HuH-7 (cell line): Measurements from ENCODE around the gene HAAO.

Experiments used
- DNase-seq: peaks from one replicate; pipeline ENCODE4 v3.0.0; 2011; ENCODE audit warnings: low spot score

HAAO gene

DNA sequence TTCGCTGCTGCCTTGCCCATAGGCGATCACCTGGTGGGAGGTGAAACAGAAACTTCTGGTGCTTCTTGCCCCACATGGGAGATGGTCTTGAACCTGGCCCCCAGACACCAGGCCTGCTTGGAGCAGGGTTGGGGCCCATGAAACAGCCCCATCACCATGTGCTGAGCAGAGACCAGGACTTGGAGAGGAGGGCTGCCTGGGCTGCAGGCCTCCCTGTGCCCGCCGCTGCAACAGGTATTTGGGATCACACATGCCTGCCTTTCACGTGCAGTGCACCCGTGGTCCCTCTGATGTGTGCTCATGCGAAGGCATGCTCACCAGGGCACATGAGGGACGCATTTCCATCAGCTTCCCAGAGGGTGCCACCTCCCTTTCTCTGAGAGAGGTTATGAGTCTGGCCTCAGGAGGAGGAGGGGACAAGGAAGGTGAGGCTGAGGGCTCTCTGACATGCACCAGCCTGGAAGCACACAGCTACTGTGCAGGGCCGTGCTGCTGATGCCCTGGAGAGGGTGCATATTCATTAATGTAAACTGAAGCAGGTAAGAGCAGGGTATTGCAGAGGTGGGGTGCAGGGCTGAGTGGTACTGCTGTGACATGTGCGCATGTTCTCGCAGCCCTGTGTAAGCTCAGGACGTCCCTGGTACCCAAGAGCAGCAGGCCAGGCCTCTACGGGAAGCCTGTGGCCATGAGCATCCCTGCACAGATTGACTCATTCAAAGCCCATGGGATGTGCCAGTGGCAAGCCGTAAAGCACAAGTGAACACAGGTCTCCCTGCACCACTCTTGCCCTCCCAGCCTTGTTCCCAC is 24.3 kb downstream of the HAAO start:
- DNase-seq = no peak

DNA sequence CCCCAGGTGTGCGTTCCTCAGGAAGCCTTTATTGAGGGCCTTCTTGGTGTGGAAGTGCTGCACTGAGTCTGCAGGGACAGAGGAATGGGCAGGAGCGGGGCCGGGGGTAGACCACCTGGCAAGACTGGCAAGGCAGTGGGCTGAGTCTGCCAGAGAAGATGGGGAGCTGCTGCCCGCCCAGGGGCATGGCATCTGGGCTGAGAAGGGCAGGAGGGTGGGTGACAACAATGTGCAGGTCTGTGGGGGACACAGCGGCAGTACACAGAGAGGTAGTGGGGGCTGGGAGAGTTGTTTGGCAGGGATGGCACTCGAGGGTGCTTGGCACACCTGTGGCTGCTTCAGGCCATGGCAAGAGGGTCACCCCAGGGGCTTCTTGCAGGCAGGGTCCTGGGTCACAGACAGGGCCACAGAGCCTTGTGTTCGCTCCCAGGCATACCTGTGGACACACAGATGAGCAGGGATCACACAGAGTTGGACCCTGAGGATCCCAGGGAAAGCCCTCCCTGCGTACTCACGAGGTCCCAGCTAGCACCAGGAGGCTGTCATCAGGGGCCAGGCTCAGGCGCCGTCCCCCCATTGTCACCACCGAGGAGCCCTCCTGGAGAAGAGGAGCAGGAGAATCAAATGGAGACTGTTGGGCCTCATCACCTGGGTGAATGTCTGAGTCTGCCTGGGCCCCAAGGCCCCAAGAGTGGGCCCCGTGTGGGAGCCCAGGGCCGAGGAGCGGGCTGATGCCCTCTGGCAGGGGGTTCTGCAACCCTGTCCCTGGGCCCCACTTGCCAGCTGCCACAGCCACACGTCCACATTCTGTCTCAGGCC is 25.1 kb downstream of the HAAO start:
- DNase-seq = no peak

DNA sequence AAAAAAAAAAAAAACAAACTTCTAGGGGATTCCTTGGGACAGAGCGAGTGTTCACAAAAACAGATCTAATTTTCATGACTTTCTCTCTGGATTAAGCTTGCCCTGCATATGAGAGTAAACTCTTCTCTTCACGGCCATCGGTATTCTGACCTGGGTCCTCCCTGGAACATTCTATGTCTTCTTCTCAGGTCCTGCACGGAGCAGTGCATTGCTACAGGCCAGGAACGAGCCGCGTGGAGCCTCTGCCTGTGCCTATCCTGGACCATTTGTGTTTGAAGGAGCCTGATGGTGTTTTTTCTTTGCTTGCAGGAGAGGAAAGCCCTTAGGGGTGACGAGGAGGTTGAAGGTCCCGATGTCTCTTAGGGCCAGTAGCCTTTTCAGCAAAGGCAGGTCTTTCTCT is 26.7 kb downstream of the HAAO start:
- no peak for DNase-seq

DNA sequence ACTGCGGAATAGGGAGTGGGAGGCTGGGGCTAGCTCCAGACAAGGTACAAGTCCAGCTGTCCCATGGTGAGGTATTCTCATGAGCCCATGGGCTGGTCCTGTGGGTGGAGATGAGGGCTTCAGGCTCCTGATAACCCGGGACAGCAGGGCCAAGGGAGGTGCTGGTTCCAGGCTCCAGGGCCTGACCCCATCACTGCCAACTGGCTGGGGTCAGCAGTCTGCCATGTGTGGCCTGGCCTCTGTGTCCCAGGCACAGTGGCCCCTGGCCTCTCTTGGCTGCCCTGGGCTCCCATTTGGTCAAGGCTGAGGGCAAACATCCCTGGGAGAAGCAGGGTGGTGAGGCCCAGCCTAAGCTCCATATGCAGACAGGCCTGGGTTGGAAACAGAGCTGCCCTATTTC is 27.5 kb downstream of the HAAO start:
- DNase-seq = no peak

DNA sequence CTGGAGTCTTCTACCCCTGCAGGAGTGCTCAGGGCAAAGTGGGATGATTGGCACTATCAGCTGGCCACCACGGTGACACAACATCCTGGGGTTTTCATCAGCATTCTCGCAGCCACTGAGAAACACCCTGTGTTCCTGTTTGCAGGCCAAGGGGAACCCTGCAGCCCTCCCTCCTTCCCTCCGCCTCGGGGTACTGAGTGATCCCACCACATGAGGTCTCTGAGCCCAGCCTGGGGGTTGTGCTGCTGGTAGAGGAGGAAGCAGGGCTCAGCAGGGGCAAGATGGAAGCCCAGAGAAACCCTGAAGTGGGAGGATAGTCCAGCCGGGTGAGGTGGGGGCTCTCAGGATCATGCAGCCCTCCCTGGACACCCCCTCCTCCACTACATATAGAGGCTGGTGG is 28.3 kb downstream of the HAAO start, which contains the start of gene OXER1:
TSS of gene OXER1 (minus strand) at position 40 of the 400 bp plus-strand sequence. CDS start 73 bp downstream, outside the sequence.
- no peak for DNase-seq

DNA sequence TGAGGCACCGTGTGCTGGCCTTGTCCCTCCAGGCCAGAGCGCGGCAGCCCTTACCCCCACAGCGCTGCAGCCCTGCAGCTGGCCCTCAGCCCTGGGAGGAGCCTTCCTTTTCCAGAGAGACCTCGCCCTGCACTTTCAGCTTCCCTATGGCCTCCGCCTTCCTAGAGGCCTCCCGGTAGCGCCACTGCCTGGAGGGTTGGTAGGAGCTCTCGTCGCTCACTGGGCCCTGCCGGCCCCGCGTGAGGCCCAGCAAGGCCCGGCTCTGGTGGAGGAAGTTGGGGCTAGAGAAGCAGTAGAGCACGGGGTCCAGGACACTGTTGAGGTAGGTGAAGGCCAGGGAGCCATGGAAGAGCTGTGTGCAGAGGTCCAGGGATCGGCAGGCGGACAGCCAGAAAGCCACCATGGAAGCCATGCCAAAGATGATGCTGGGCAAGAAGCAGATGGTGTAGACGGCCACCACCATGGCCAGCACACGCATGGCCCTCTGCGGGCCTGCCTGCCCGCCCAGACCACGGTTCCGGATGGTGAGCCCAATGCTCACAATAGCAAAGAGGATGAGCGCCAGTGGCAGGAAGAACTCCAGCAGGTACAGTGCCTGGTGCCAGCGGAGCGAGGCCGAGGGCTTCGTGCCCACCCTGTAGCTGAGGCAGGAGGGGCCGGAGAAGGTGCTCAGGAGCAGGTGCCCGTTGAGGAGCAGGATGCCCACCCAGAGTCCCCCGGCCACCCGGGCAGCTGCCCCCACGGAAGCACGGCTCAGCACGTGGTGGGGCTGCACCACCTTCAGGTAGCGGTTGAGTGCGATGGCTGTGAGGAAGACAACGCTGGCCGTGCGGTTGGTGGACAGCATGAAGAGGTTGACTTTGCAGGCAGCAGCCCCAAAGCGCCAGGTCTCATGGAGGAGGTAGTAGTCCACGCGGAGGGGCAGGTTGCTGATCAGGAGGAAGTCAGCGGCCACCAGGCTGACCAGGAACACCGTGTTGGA is 29.3 kb downstream of the HAAO start:
- DNase-seq = no peak

DNA sequence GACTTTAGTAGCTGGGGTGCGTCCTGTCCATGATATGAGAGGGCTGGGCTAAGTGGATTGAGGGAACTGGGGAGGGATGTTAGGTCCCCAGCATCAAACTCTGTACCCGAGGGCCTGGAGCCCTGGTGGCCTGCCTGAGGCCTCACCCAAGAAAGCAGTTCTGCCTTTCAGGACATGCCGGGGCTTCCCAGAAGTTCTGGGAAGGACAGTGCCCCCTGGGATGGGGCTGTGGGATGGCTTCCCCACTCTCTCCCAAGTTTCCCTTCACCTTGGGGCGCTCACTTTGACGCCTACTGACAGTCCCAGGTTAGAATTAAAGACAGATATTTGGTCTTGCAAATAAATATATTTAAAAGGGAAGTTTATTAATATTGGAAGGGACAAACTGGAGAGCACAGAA is 30.2 kb downstream of the HAAO start:
- no peak for DNase-seq

DNA sequence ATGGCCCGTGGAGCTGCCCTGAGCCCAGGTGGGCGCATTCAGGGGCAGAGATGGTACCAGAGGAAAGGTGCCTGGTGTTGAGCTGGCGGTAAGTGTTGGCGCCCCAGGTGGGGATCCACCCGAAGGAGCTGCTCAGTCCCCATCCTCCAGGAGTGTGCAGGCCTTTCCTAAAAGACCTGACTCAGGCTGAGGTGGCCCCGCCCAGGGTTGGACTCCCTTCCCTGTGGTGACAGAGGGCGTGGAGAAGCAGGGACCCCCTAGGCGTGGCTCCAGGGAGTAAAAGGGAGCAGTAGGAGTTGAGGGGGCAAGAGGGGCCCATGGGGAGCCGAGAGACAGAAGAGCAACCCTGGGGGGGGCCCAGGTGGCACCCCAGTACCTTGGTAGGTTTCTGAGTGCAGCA is 30.8 kb downstream of the HAAO start:
- DNase-seq = no peak

DNA sequence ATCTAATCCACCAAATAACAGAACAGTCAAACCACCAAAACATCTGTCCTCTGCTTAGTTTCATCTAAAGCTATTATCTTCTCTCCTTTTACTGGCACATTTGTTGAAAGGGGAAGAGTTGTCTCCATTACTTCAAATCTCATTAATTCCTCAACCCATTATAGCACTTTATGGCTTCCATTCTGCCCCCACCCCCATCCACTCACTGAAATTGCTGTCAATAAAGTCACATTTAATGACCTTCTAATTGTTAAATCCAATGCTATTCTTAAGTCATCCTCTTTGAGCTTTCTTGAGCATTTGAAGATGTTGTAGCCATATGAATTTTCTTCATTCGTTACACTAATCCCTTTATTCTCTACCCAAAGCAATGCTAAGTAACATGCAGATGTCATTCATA is 33.6 kb downstream of the HAAO start:
- DNase-seq = no peak

DNA sequence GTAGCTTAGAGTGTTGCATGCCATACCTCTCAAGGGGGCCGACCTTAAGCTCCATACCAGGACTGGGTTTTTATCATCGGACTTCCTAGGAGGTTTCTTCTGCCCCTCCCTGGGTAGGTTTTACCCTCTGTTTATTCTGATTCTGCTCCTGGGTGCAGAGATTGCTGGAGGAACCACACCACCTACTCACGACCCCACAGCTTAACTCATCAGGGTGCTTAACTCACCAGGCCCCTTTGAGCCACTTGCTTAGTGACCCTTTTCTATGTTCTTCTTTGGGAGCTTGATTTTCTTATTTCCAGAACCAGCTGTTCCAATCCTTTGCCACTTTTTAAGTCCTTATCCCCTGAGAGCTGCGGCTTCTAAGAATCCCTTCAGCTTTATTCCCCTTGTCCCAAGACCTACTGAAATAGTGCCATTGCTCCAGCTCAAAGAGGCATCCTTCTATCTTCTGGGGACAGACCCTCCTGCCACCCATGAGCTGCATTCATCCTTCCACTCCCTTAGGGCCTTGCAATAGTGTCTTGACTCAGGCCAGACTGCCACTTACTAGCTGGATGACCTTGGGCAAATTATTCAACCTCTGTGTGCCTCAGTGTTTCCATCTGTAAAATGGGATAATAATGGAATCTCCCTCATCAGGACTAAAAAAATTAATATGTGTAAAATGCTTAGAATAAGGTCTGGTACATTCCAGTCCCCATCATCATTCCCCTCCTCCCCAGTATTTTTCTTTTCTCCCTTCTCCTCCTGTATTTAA is 34.2 kb downstream of the HAAO start:
- DNase-seq = no peak

DNA sequence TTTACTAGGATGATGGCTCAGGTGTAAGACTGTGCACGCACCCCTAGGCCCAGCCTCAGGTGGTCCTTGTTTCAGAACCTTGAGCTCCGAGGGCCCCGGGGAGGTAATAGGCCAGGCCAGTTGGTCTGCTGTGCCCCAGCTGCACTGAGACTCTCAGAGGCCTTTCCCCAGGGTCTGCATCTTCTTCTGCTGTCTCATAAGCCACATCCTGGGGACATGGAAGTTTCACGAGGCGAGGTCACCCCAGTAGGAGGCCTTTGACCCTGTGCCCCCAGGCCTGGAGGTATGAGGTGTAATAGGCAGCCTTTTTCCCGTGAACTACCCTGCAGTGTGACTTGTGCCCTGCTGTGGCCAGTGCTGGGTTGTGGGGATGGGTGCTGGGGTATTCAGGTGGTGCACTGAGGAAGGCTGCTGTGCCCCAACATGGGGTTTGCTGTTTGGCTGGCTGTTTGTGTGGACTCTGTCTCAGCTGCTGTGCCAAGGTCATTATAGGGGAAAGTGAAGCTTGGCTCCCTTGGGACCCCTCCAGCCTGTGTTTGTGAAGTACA is 35.3 kb downstream of the HAAO start:
- no peak for DNase-seq

DNA sequence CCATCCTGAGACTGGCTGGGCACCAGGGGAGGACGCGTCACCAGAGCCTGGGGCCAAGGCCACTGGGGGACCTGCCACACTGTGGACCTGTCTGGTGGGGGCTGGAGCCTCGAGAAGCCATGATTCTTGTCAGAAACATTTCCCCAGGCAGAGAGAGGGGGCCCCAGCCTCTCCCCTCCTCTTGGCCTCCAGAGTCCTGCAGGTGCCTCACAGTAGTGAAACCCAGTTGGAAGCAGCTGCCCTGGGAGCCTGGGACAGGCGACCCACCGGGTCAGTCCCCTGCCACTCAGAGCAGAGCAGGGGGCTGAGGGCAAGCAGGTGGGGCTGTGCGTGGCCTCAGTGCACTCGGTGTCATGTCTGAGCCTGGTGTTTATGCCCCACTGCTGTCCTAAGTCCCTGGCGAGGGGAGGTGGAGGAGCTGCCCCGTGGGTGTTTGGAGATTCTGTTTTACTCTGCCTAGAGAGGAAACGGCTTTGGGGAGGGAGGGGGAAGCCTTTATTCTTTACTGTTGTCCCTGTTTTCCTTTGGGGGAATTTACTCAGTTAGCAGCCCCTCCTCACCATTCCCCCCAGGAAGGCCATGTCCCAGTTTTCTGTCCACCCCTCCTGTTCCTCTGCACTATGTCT is 36.1 kb downstream of the HAAO start:
- no peak for DNase-seq

DNA sequence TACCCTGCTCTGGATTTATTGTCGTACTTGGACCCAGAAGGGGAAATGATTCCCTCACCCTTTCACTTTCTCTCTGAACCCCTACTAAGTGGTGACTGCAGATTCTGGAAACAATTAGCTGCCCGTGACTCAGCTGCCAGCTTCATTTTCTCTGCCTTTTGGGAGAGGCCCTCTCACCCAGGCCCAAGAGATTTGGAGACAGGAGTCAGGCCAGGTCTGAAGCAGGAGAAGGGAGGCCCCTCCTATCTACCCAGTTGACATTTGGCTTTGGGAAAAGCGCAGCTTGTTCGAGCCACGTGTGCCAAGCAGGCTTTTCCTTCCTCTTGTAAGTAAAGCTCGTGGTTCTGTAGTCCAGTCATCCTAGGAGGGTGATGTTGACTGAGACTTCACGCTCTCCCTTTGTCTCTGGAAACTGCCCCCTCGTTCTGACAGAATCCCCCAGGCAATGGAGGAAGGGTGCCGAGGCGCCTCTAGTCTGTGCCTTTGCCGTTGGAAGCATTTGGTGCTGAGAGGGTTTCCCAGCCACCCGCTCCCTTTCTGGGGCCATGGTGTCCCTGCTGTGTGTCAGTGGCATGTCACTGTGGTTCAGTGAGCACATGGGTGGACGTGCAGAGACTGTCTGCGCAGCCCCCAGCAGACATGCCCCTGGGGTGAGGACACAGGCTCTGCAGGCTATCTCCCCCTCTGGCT is 37.0 kb downstream of the HAAO start:
- DNase-seq = no peak

DNA sequence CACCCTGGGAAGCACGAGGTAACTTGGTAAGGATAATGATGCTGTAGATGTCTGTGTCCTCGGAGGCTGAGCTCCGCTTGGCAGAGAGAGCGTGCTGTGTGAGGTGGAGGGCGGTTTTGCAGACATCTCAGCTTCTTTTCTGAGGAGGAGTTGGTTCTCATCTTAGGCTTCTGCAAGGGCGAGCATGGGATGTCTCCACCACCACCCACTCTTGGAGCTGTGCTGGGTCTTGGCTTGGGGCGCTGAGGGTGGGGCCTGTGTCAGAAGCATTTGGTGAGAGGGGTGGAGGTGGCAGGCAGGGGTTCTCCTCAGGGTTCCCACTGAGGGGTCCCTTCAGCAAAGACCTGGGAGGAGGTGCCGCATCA is 37.6 kb downstream of the HAAO start:
- DNase-seq = no peak

DNA sequence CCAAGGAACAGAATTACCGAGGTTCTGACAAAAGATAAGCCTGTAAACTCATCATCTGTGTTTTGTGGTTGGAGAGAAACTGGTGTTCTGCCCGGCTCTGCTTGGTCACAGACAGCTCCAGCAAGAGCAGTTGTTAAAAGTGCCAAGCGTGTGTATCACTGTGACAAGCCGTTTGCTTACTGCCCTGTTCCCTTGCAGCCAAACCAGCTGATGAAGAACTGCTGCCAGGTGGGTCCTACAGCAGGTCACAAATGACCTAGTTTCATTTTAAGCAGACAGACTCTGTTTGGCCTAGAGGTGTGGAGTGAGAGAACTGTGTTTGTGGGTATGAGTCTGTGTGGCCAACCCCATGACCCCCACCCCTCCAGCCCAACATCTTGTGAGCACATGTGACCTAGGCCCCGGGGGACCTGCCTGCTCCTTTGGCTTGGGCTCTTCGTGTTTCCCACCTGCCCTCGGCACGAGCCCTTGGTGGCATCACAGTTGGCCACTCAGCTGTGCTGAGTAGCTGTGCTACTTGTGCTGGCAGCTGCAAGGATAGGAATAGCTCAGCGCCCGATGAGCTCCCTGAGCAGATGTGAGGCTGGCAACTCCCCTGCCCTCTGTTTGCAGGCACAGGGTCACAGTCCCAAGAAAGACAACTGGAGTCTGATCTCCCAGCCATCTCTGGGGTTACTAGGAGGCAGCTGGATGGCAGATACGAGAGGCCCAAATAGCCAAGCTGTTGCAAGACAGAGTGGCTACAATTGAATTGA is 38.2 kb downstream of the HAAO start:
- no peak for DNase-seq

DNA sequence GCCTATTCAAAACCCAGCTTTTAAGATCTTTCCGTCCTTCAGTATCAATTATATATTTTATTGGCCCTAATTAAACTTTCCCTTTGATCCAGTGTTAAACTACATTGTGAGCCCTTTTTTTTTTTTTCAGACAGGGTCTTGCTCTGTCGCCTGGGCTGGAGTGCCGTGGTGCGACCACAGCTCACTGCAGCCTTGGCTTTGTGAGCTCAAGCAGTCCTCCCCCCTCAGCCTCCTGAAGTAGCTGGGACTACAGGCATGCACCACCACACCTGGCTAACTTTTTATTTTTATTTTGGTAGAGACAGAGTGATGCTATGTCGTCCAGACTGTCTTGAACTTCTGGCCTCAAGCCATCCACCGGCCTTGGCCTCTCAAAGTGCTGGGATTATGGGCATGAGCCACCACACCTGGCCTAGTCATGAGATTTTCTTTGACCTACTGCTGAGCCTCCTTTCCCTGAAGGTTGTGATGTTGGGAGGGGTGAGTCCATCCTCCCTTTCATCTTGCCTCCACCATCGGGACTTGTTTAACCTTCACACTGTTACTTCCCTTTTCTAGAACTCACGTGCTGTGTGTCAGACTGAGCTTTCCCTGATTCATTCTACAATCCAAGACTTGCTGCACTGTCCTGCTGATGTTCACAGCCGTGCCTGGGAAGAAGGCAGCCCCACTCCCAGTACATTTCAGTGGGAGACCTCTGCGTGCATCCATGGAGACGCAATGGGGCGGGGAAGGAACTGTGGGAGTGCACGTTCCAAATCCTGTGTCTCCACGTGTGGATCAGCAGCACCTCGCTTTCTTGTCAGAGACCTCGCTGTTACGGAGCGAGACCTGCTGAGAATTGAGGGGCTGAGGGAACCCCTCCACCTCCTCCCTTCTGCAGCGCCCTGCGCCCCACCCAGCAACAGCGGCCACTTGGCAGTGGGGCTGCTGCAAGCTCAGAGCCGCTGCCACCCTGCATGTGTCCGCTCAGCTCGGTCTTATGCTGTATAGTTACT is 39.3 kb downstream of the HAAO start:
- DNase-seq = no peak

DNA sequence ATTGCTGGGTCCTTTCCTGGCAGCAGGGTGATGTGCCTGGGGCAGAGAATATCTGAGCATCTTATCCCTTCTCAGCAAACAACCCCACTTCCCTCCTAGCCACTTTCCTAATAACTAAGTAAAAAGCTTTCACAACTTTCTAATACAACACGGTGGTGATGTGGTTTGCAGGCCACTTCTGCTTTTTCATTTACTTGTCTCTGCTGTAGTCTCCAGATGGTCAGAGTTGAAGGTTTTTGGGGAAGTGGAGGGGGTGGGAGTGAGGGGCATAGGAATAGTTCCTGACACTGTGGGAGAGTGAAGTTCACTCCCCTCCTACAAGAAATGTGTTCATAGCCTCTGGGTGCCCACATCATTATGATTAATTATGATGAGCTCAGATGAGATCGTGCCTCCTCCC is 40.1 kb downstream of the HAAO start:
- DNase-seq = no peak

DNA sequence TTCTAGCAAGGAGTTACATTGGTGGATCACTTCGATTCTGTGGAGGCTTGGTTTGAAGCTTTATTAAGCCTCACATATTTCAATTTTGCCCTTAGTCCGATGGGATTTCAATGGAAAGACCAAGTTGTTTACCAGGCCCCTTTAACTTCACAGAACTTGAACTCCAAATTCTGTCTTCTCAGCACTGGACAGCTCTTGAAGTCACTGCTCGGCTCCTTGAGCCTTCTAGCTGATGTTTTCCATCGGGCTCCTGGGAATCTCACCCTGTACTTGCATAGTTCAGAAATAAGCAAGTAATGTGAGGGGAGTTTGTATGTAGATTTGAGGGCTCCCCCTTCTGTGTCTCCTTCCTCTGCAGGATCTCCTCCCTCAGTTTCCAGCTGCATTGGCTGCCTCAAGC is 43.5 kb downstream of the HAAO start:
- DNase-seq = no peak
